HFFc6 (cell line): ENCODE results near the gene CCDC14. TPM values are rescaled to one million over a fixed set of nuclear protein-coding genes. Genes with fewer than 3 reads are reported as not detected.

Experiments
- DNase-seq: peaks from one replicate; pipeline ENCODE4 v3.0.0-alpha.2; 2018
- H3K27ac Mint-ChIP-seq: 2 replicates; pipeline ENCODE4 v1.8.0; 2020; ENCODE audit warnings: mild to moderate bottlenecking, mixed read lengths
- H3K27me3 Mint-ChIP-seq: 2 replicates; pipeline ENCODE4 v1.8.0; 2021; ENCODE audit warnings: mild to moderate bottlenecking, moderate library complexity, mixed read lengths; ENCODE audit not compliant: insufficient read depth
- H3K36me3 Mint-ChIP-seq: 2 replicates; pipeline ENCODE4 v1.8.0; 2021; ENCODE audit warnings: low read depth, mixed read lengths
- H3K4me1 Mint-ChIP-seq: 2 replicates; pipeline ENCODE4 v1.8.0; 2020; ENCODE audit warnings: low read depth, mixed read lengths
- H3K4me3 Mint-ChIP-seq: 2 replicates; pipeline ENCODE4 v1.8.0; 2020; ENCODE audit warnings: mild to moderate bottlenecking, moderate library complexity, mixed read lengths
- H3K9me3 Mint-ChIP-seq: 2 replicates; pipeline ENCODE4 v1.8.0; 2020; ENCODE audit warnings: mild to moderate bottlenecking, mixed read lengths
- total RNA-seq, 6 experiments: library from RNA; stranded (reverse); fragmentation: NEBNext Ultra II Directional; extraction: Animal tissue kit (Norgen Biotek cat#: 25700); gene quantifications; 2 replicates in 1 of 6; 3 replicates in 5 of 6; pipeline ENCODE4 v1.2.3, GENCODE V29; 2021
- TF ChIP-seq, protein P1 (sequence below): fragments of 200-600 bp; sonication (generic); IDR thresholded peaks from 2 replicates; pipeline ENCODE4 v1.5.0; 2021; ENCODE audit warnings: antibody characterized with exemption, mild to moderate bottlenecking

Gene CCDC14
- total RNA-seq, 6 experiments from 2014 or later, result 25.8 to 39.7 (median 36.3) TPM

- Mint-ChIP-seq H3K27me3 (no peaks in the 10 kb centered on the region), H3K27ac (peak overlapping the region; percentile 34; the same call in 1 of the 2 replicates), H3K4me3 (no peak overlapping the region), H3K36me3 (peaks cover 53% of the 10 kb centered on the region), H3K4me1 (peaks cover 29% of the 10 kb centered on the region), H3K9me3 (no peaks in the 10 kb centered on the region)
- TF ChIP-seq, protein P1, sequence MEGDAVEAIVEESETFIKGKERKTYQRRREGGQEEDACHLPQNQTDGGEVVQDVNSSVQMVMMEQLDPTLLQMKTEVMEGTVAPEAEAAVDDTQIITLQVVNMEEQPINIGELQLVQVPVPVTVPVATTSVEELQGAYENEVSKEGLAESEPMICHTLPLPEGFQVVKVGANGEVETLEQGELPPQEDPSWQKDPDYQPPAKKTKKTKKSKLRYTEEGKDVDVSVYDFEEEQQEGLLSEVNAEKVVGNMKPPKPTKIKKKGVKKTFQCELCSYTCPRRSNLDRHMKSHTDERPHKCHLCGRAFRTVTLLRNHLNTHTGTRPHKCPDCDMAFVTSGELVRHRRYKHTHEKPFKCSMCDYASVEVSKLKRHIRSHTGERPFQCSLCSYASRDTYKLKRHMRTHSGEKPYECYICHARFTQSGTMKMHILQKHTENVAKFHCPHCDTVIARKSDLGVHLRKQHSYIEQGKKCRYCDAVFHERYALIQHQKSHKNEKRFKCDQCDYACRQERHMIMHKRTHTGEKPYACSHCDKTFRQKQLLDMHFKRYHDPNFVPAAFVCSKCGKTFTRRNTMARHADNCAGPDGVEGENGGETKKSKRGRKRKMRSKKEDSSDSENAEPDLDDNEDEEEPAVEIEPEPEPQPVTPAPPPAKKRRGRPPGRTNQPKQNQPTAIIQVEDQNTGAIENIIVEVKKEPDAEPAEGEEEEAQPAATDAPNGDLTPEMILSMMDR, result no peak
- no peak for DNase-seq
Observed at GRCh38 chr3:123935830-123936229, 25.2 kb downstream of the CCDC14 start.

DNA sequence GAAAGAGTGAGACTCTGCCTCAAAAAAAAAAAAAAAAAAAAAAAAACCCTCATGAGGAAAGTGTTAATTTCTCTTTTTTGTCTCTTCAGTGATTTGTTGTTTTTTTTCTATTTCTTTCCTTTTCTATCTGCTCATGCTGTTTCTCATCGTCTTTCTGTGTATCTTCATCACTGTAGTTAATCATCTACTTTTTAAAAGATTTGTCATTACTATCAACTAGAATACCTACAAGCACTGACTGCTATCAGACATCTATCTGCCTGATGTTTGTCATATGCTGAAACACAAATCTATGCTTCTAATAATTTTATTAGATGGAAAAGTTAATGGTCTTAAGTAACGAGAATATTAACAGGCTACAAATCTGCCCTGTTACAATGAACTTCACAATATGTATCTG lies 26.8 kb downstream of the CCDC14 start:
- peaks cover 56% of the 10 kb centered on the region for H3K36me3 Mint-ChIP-seq
- H3K4me3 Mint-ChIP-seq, result no peak overlapping the region
- DNase-seq, result no peak
- TF ChIP-seq, protein P1, result no peak
- no peak overlapping the region for H3K27ac Mint-ChIP-seq
- H3K9me3 Mint-ChIP-seq, result no peaks in the 10 kb centered on the region
- H3K27me3 Mint-ChIP-seq, result no peaks in the 10 kb centered on the region
- H3K4me1 Mint-ChIP-seq, result peaks cover 29% of the 10 kb centered on the region

- Mint-ChIP-seq H3K9me3 (no peaks in the 10 kb centered on the region), H3K27ac (no peak overlapping the region), H3K4me3 (no peak overlapping the region), H3K36me3 (peaks cover 42% of the 10 kb centered on the region), H3K27me3 (no peaks in the 10 kb centered on the region), H3K4me1 (peaks cover under 1% of the 10 kb centered on the region; the same call in 1 of the 2 replicates)
- TF ChIP-seq, protein P1, result no peak
- no peak for DNase-seq
Observed at GRCh38 chr3:123930445-123930844, 30.6 kb downstream of the CCDC14 start.

DNA sequence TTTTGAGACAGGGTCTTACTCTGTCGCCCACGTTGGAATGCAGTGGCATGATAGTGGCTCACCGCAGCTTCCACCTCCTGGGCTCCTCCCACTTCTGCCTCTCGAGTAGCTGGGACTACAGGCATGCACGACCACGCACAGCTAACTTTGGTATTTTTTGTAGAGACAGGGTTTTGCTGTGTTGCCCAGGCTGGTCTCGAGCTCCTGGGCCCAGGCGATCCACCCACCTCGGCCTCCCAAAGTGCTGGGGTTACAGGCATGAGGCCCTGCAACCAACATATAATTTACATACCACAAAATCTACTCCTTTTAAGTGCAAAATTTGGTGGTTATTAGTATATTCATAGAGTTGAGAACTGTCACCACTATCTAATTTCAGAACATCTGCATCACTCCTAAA lies 31.7 kb downstream of the CCDC14 start:
- Mint-ChIP-seq H3K4me1 (no peaks in the 10 kb centered on the region), H3K36me3 (peaks cover 46% of the 10 kb centered on the region), H3K27ac (no peak overlapping the region), H3K9me3 (no peaks in the 10 kb centered on the region), H3K27me3 (no peaks in the 10 kb centered on the region), H3K4me3 (no peak overlapping the region)
- TF ChIP-seq, protein P1, result no peak
- no peak for DNase-seq

DNA sequence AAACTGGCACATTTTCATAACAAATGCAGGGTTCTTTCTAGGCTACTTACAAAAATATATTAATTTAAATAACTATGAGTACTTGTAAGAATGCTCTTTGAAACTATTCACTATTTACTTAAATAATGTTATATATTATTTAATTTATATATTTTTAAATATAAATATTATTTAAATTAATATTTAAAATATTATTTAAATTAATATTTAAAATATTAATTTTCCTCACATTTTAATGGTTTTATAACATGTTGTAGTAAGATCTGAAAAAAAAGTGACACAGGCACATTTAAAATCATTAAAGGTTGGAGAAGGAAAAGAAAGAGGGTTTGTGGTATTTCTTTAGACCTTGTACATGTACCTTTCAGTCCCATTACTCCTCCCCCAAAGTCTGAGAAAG lies 34.6 kb downstream of the CCDC14 start:
- peaks cover 53% of the 10 kb centered on the region for H3K36me3 Mint-ChIP-seq
- no peaks in the 10 kb centered on the region; the same call in 1 of the 2 replicates for H3K27me3 Mint-ChIP-seq
- DNase-seq, result no peak
- peaks cover 20% of the 10 kb centered on the region for H3K9me3 Mint-ChIP-seq
- TF ChIP-seq, protein P1, result no peak
- no peak overlapping the region for H3K4me3 Mint-ChIP-seq
- H3K27ac Mint-ChIP-seq, result no peak overlapping the region
- H3K4me1 Mint-ChIP-seq, result no peaks in the 10 kb centered on the region

- Mint-ChIP-seq H3K27ac (no peak overlapping the region), H3K36me3 (peaks cover 69% of the 10 kb centered on the region), H3K4me1 (no peaks in the 10 kb centered on the region), H3K4me3 (no peak overlapping the region), H3K27me3 (no peaks in the 10 kb centered on the region; the same call in 1 of the 2 replicates), H3K9me3 (peaks cover 39% of the 10 kb centered on the region)
- TF ChIP-seq, protein P1, result no peak
- no peak for DNase-seq
Observed at GRCh38 chr3:123920868-123921267, 40.2 kb downstream of the CCDC14 start.
